Testis (tissue), 2 donors: ENCODE measurements around the gene DOCK7.

ENCODE experiments used
- POLR2A ChIP-seq: fragments of 450-650 bp; IDR thresholded peaks from one replicate; pipeline ENCODE4 v1.6.1; 2017; ENCODE audit warnings: antibody characterized with exemption, mild to moderate bottlenecking, moderate library complexity
- TF ChIP-seq, protein P1 (sequence below), 3 experiments: fragments of 450-650 bp in 2 of 3; fragments of 200-600 bp in 1 of 3; sonication (generic) in 1 of 3; IDR thresholded peaks; one replicate each; pipeline ENCODE4 v1.5.1; 2016 to 2019; ENCODE audit warnings: antibody characterized with exemption in 3 of 3, mild to moderate bottlenecking in 2 of 3, moderate library complexity in 1 of 3

DNA sequence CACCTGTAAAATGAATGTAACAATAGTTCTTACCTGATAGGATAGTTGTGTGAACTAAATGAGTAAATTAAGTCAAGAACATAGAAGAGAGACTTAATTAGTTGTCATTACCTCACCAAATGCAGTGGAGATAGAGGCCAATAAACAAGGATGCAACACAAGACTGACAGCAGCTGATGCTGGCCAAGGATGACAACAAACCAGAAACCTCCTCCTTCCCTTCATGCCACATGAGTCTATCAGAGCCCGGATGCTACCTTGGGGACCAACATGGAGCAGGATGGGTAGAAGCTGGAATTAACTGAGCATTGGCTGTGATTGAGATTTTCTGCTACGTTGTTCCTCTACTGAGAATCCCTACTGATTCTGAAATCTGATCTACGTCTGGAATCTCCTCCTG, 281.6 kb downstream of the DOCK7 start:
- TF ChIP-seq, protein P1, sequence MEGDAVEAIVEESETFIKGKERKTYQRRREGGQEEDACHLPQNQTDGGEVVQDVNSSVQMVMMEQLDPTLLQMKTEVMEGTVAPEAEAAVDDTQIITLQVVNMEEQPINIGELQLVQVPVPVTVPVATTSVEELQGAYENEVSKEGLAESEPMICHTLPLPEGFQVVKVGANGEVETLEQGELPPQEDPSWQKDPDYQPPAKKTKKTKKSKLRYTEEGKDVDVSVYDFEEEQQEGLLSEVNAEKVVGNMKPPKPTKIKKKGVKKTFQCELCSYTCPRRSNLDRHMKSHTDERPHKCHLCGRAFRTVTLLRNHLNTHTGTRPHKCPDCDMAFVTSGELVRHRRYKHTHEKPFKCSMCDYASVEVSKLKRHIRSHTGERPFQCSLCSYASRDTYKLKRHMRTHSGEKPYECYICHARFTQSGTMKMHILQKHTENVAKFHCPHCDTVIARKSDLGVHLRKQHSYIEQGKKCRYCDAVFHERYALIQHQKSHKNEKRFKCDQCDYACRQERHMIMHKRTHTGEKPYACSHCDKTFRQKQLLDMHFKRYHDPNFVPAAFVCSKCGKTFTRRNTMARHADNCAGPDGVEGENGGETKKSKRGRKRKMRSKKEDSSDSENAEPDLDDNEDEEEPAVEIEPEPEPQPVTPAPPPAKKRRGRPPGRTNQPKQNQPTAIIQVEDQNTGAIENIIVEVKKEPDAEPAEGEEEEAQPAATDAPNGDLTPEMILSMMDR (IDR thresholded peaks at IDR 0.05), result no peak
- TF ChIP-seq POLR2A, result no peak
